Measurements from ENCODE around the gene SSU72.
"Not testable (repeated sequence)": the region's sequence is repeated elsewhere in the genome, so short reads cannot be mapped to it uniquely, and the experiment has no call there.

DNA sequence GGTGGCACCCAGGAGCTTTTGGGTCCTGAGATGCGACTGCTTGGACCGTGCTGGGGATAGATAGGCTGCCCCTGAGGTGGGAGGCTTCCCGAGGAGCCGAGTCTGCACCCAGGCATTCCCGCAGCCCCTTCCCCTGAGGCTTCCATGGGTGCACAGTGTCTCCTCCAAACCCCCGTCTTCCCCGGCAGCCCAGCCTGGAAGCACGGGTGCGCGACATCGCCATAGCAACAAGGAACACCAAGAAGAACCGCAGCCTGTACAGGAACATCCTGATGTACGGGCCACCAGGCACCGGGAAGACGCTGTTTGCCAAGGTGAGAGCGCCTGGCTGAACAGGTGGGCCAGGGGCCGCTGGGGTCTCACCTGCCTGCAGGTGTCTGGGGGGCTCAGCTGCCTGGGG, 51.0 kb downstream of the SSU72 start:
- not testable (repeated sequence) for TF ChIP-seq GABPA (IDR thresholded peaks at IDR 0.05 in 1 of 2, conservative IDR thresholded peaks at IDR 0.05 in 1 of 2); REST (IDR thresholded peaks at IDR 0.05); RXRA (IDR thresholded peaks at IDR 0.05); NR2F2 (IDR thresholded peaks at IDR 0.05)
- TF ChIP-seq, protein P1, sequence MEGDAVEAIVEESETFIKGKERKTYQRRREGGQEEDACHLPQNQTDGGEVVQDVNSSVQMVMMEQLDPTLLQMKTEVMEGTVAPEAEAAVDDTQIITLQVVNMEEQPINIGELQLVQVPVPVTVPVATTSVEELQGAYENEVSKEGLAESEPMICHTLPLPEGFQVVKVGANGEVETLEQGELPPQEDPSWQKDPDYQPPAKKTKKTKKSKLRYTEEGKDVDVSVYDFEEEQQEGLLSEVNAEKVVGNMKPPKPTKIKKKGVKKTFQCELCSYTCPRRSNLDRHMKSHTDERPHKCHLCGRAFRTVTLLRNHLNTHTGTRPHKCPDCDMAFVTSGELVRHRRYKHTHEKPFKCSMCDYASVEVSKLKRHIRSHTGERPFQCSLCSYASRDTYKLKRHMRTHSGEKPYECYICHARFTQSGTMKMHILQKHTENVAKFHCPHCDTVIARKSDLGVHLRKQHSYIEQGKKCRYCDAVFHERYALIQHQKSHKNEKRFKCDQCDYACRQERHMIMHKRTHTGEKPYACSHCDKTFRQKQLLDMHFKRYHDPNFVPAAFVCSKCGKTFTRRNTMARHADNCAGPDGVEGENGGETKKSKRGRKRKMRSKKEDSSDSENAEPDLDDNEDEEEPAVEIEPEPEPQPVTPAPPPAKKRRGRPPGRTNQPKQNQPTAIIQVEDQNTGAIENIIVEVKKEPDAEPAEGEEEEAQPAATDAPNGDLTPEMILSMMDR (IDR thresholded peaks at IDR 0.05; ENCODE audit: low read depth, low read length, missing input control), result not testable (repeated sequence)
- TF ChIP-seq, protein P2, sequence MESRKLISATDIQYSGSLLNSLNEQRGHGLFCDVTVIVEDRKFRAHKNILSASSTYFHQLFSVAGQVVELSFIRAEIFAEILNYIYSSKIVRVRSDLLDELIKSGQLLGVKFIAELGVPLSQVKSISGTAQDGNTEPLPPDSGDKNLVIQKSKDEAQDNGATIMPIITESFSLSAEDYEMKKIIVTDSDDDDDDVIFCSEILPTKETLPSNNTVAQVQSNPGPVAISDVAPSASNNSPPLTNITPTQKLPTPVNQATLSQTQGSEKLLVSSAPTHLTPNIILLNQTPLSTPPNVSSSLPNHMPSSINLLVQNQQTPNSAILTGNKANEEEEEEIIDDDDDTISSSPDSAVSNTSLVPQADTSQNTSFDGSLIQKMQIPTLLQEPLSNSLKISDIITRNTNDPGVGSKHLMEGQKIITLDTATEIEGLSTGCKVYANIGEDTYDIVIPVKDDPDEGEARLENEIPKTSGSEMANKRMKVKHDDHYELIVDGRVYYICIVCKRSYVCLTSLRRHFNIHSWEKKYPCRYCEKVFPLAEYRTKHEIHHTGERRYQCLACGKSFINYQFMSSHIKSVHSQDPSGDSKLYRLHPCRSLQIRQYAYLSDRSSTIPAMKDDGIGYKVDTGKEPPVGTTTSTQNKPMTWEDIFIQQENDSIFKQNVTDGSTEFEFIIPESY (IDR thresholded peaks at IDR 0.05), result not testable (repeated sequence)

Data from liver (tissue), 3 donors.